Adipose tissue (tissue), 3 donors: ENCODE results near the gene TEX22. TPM values are rescaled to one million over a fixed set of nuclear protein-coding genes. Genes with fewer than 3 reads are reported as not detected.

Experiments
- H3K27ac ChIP-seq: one replicate; pipeline ENCODE4 v1.5.1; 2013; ENCODE audit warnings: low read depth, low read length
- WGBS, 3 donors: extraction: QIAGEN DNeasy Blood & Tissue Kit; methylation state at CpG; one replicate each; pipeline ENCODE4 v1.1.7; 2013; 5-methylcytosine and 5-hydroxymethylcytosine counted together
- polyA plus RNA-seq, 3 donors: library from polyadenylated mRNA; stranded (reverse); fragments of 200-250 nt; gene quantifications; one replicate each; pipeline ENCODE4 v1.2.3, GENCODE V29; 2013
- donor health status: healthy with polysubstance abuse.
- donor health status: Bipolar disorder and iron deficiency.
- donor health status: healthy.

The TEX22 gene
- polyA plus RNA-seq, 3 donors = 0.13 to 0.18 TPM; not detected in 1

DNA sequence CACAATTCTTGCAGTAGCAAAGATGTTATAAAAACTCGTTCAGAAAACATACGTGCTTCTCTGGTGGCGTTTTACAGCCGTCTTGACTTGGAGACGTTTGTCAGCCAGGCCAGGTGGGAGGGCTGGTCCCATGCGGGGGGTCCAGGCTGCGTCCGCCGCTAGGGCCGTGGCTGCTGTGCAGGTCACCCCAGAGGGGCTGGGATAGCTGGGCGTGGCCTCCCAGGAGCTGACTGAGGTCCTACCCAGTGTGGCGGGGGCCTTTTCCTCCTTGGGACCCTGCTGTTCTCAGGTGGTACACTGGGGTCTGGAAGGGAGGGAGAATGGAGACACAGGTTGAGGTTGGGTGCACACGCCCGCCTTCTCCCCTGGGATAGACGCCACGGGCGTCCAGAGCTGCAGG, 46.5 kb downstream of the TEX22 start:
- WGBS, 3 donors = 86 to 94% (median 91%) methylated on average over 17 of the region's 17 CpGs
- no peak overlapping the region for H3K27ac ChIP-seq

DNA sequence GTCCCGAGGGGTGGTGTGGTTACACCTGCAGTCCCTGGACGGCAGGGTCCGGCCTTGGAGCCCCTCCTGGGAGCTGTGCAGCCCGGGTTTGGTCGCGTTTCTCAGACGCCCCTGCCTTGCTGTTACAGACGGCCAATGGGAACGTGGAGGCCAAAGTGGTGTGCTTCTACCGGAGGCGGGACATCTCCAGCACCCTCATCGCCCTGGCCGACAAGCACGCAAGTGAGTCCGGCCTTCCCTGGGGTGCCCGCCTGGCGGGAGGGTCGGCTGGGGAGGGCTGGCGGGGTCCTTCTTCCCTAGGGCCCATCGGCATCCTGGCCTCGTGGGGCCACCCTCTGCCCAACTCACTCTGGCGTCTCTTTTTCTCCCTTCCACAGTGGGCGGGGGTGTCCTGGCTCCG, 47.0 kb downstream of the TEX22 start:
- WGBS, 3 donors = 86 to 90% (median 89%) methylated on average over 24 of the region's 24 CpGs
- H3K27ac ChIP-seq = no peak overlapping the region

GRCh38 chr14:105445901-105446845, 47.8 kb downstream of the TEX22 start:
- 90% methylated on average over 26 of the region's 26 CpGs for WGBS, 3 donors
- no peak overlapping the region for H3K27ac ChIP-seq

- no peak overlapping the region for H3K27ac ChIP-seq
- 78 to 84% (median 83%) methylated on average over 10 to 14 of the region's 14 CpGs for WGBS, 3 donors
Observed at GRCh38 chr14:105446971-105447370, 48.6 kb downstream of the TEX22 start.

GRCh38 chr14:105447651-105448640, 49.6 kb downstream of the TEX22 start:
- H3K27ac ChIP-seq = peak overlapping the region; percentile 41
- 80 to 91% (median 83%) methylated on average over 31 of the region's 31 CpGs for WGBS, 3 donors

DNA sequence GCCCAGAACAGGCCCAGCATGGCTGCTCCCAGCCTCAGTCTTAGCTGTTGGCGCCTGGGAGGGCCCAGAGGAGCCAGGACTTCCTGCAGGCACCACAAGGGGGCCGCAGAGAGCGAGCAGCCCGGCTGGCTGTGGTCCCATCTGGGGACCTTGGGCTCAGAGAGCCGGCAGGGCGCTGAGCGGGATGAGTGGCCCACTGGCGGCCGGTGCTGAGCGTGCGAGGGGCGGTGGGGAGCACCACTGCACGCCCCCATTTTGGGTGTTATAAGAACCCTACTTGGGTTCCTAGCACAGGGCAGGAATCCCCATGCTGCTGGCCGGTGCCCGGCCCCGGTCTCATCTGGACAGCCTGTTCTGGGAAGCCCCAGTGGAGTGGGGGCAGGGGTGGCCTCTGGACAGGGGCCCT, 50.4 kb downstream of the TEX22 start:
- H3K27ac ChIP-seq = no peak overlapping the region
- 26 to 48% (median 27%) methylated on average over 12 to 16 of the region's 16 CpGs for WGBS, 3 donors

DNA sequence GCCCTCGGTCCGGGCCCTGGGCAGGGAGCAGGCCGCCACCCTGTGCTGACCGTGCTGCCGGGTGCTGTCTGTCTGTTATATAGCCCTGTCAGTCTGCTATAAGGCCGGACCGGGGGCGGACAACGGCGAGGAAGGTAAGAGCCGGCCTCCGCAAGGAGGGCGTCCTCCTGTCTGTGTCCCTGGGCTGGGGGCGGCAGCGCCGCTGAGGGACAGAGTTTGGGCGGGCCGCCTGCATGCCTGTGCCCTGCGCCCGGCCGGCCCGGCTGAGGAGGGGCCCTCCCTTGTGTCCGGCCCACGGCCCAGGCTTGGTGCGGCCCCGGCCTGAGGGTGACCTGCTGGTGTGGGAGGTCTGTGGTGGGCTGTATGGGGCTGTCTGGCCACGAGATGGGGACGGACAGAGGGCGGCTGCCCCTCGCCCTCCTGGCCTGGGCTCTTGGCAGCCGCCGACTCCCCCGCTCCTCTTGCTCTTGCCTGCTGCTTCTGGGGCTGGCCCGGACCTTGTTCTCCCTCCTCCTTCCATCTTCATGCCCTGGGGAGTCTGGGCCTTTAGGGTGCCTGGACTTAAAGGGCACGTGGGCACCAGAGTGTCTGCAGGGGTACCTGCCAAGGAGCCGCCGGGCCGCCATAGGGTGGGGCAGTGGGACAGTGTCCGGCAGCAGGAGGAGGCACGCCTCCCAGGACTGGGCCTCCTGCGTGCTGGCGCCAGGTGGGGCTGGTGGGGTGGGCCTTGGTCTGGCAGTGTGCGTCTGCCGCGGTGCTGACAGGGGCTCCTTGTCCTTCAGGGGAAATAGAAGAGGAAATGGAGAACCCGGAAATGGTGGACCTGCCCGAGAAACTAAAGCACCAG, 51.2 kb downstream of the TEX22 start:
- no peak overlapping the region for H3K27ac ChIP-seq
- WGBS, 3 donors = 84 to 93% (median 92%) methylated on average over 38 to 47 of the region's 47 CpGs

DNA sequence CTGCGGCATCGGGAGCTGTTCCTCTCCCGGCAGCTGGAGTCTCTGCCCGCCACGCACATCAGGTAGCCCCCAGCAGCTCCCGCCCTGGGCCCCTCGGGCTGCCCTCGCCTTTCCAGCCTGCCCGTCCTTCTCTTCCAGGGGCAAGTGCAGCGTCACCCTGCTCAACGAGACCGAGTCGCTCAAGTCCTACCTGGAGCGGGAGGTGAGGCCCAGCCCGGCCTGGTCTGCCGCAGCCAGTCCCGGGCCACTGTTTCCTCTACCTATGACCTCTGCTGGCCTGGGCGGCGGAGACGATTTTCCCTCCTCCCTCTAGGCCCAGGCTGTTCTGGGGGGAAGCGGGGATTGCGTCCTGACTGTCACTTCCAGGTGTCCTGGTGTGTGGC, 51.8 kb downstream of the TEX22 start:
- no peak overlapping the region for H3K27ac ChIP-seq
- 83 to 94% (median 88%) methylated on average over 22 of the region's 22 CpGs for WGBS, 3 donors

- WGBS, 3 donors = 91 to 95% (median 93%) methylated on average over 29 of the region's 29 CpGs
- no peak overlapping the region for H3K27ac ChIP-seq
Observed at GRCh38 chr14:105450864-105451720, 52.8 kb downstream of the TEX22 start.

- WGBS, 3 donors = 88 to 92% (median 89%) methylated on average over 14 of the region's 14 CpGs
- no peak overlapping the region for H3K27ac ChIP-seq
Observed at GRCh38 chr14:105452963-105453362, 54.6 kb downstream of the TEX22 start.

- WGBS, 3 donors = 90 to 94% (median 91%) methylated on average over 13 to 14 of the region's 14 CpGs
- H3K27ac ChIP-seq = no peak overlapping the region
Observed at GRCh38 chr14:105453847-105454246, 55.5 kb downstream of the TEX22 start.

GRCh38 chr14:105455086-105455640, 56.8 kb downstream of the TEX22 start:
- WGBS, 3 donors = 92 to 93% (median 92%) methylated on average over 22 of the region's 22 CpGs
- no peak overlapping the region for H3K27ac ChIP-seq

DNA sequence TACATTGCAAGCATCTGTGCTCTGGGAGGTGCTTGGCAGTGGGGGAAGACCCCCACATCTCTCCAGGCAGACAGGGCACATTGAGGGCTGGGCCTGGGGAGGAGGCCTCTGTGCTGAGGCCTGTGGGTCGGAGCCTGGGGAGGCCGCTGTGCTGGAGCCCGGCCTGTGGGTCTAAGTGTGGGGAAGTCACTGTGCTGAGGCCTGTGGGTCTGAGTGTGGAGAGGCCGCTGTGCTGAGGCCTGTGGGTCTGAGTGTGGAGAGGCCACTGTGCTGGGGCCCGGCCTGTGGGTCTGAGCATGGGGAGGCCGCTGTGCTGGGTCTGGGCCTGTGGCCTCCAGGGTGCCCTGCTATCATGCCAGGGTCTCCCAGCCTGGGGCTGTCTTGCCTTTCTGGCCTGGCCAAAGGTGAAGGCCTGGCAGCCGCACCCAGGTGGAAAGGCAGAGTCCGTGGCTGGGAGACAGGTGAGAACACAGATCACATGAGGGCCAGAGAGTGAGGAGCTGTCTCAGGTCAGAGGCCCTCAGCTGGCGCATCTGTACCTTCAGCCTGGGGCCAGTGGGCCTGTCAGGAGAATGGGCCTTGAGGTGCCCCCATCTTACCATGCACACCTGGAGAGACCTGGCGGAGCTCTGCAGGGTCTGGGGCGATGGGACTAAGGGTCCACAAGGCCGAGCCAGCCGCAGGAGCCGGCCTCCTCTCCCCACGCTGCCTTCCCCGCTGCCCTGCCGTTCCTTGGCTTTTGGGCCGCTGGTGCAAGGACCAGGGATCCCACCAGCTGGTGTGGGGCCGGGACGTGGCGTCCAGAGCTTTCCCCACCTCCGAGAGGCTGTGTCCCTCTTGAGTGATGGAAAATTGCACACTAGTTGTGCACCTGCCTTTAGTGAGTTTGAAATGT, 57.7 kb downstream of the TEX22 start:
- no peak overlapping the region for H3K27ac ChIP-seq
- WGBS, 3 donors = 89 to 91% (median 91%) methylated on average over 22 of the region's 22 CpGs

GRCh38 chr14:105456736-105457617, 58.6 kb downstream of the TEX22 start:
- WGBS, 3 donors = 82 to 89% (median 83%) methylated on average over 22 of the region's 22 CpGs
- H3K27ac ChIP-seq = no peak overlapping the region

DNA sequence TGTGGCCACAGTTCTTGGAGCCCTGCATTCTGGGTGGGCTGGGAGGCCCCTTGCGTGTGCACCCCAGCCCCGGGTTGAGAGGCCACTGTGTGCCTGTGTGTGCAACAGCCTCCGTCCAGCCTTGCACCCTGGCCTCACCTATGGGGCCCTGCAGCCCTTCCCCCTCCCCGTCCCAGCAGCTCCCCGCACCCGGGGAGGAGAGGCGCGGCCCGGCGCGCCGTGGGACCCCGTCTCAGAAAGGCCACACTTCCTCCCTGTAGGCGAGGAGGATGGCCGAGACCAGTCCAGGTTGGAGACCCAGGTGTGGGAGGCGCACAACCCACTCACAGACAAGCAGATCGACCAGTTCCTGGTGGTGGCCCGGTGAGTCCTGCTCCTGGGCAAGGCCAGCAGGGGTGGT, 59.7 kb downstream of the TEX22 start:
- 89 to 92% (median 90%) methylated on average over 18 of the region's 18 CpGs for WGBS, 3 donors
- no peak overlapping the region for H3K27ac ChIP-seq
